ENCODE measurements around the gene EPHB6.

Gene EPHB6, protein sequence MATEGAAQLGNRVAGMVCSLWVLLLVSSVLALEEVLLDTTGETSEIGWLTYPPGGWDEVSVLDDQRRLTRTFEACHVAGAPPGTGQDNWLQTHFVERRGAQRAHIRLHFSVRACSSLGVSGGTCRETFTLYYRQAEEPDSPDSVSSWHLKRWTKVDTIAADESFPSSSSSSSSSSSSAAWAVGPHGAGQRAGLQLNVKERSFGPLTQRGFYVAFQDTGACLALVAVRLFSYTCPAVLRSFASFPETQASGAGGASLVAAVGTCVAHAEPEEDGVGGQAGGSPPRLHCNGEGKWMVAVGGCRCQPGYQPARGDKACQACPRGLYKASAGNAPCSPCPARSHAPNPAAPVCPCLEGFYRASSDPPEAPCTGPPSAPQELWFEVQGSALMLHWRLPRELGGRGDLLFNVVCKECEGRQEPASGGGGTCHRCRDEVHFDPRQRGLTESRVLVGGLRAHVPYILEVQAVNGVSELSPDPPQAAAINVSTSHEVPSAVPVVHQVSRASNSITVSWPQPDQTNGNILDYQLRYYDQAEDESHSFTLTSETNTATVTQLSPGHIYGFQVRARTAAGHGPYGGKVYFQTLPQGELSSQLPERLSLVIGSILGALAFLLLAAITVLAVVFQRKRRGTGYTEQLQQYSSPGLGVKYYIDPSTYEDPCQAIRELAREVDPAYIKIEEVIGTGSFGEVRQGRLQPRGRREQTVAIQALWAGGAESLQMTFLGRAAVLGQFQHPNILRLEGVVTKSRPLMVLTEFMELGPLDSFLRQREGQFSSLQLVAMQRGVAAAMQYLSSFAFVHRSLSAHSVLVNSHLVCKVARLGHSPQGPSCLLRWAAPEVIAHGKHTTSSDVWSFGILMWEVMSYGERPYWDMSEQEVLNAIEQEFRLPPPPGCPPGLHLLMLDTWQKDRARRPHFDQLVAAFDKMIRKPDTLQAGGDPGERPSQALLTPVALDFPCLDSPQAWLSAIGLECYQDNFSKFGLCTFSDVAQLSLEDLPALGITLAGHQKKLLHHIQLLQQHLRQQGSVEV

DNA sequence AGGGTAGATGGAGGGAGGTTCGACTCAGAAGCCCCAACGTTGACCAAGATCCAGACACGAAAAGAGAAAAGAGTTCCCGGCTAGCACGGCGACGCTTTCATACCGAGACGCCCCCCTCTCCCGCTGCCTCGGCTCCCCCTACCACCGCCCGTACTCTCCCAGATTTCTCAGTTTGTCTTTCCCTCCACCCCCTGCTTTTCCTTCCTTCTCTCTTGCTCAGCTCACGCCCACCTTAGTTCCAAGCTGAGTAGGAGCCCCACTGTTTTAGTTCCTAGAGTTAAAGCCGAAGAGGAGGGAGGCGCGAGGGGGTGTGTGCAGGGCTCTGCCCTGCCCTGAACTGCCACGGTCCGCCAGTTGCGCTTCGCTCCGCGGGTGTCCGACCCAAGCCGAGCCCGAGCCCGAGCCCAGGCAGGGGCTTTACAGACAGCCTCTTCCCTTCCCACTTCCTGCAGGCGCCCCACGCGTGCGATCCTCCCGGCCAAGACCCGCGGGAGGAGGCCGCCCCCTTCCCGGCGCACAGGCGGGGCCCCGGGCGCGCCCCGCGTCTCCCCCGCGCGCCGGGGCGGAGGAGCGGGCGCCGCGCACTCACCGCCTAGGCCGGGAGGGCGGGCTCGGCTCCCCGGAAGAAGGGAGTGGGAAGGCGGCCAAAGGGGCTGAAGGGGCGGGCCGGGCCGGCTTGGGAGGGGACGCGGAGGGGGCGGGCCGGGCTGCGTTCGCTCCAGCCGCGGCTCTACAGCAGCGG is at the start of gene EPHB6:
TSS of gene EPHB6 (plus strand) at position 705 of the 742 bp plus-strand sequence. CDS start 8,152 bp downstream, outside the sequence.
- peak in 9 of 14 donors; percentile 6 to 79 (median 57) for DNase-seq

DNA sequence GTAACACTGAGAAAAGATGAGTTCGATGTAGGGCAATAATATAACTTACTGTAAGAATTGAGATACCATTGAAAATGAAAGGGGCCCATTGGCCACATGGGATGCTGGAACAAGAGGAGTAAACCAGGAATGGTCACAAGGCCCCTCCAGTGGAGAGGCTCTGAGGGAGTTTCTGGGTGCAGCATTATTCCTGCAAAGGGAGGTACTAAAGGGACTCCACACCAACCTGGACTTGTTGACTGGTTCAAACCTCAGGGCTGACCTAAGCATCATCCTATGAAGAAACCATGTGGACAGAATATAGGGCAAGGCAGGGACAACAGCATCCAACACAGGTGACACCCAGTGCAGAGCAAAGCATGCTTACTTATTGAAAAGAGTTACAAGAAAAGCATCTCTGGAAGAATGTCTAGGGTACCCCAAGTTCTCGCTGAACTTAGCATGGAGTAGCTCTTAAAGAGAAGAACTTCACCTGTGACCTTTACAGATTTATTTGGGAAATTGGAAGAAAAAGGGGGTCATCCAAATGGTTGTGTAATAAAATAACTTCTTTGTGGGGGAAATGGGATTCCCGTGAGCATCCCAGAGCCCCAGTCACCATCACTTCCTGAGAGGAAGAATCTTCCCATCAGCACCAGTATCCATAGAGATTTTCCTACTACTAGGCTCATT is 49.4 kb upstream of the EPHB6 start:
- no peak for DNase-seq

DNA sequence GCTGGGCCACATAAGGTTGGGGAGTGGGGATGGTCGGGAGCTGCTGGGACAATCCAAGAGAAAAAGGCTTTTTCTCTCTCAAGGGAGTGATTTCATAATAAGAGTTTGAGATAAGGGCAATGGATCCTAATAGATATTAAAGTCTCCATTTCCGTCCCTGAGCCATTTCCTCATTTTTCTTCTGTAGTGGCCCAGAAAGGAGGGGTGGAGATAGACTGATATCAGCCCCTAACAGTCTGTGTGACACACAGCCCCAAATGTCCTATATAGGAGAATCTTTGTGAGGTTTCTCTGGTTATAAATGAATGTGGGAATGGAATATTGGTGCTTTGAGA is 48.9 kb upstream of the EPHB6 start:
- DNase-seq, result no peak

DNA sequence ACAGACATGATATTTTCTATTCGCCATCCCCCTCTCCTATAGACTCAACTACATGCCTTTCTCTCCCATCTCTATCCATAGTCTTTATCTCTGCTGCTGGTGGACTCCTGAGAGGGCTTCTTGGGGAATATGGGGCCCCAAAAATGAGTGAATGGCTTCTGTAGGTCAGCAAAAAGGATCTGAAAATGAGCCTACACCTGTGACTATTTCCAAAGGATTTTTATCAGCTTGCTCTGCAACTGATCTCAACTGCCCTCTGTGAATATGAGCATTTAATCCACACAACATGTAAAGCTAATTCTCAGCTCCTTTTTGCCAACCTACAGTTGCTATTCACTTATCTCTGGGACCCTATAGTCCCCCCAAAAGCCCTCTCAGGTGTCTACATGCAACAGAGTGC is 47.9 kb upstream of the EPHB6 start:
- DNase-seq, result no peak

DNA sequence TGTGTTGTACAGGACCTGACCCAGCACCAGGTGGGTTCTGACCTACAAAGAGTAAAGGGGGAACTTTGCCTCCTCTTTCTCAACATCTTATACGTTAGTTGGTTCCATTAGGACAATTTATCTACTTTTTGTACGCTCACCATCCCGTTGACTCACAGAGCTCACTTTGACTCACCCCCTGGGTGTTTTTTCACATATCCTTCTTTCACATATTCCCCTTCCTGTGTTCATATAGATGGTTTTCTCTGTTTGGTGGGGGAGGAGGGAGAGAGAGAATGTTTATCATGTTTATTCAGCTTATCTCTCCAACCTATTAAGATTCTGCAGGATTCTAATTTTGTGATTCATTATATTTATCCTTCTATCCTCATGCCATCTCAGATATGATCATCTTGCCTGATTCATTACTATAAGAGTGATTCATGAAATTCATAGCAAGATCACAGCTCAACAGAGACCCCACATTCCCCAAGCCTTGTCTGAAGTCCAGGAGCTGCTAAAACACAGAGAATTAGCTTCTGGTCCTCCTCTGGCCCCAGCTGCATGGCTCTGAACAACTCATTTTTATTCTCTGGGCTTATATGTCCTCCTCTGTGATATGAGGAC is 46.9 kb upstream of the EPHB6 start:
- no peak for DNase-seq

DNA sequence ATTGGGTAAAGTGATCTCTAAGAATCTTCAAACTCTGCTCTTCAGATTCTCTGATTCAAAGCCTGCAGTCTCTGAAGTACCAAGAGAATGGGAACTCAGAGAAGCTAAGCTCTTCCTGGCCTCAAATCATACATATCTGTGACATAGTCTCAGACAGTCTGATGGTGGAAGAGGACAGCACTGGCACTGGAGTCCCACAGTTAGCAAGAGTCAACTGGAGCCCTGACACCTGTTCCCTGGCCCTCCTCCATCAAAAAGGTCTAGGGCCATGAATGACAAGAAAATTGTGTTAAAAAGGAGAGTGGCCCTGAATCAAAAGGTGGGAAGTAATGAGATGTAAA is 46.4 kb upstream of the EPHB6 start:
- DNase-seq, result no peak

DNA sequence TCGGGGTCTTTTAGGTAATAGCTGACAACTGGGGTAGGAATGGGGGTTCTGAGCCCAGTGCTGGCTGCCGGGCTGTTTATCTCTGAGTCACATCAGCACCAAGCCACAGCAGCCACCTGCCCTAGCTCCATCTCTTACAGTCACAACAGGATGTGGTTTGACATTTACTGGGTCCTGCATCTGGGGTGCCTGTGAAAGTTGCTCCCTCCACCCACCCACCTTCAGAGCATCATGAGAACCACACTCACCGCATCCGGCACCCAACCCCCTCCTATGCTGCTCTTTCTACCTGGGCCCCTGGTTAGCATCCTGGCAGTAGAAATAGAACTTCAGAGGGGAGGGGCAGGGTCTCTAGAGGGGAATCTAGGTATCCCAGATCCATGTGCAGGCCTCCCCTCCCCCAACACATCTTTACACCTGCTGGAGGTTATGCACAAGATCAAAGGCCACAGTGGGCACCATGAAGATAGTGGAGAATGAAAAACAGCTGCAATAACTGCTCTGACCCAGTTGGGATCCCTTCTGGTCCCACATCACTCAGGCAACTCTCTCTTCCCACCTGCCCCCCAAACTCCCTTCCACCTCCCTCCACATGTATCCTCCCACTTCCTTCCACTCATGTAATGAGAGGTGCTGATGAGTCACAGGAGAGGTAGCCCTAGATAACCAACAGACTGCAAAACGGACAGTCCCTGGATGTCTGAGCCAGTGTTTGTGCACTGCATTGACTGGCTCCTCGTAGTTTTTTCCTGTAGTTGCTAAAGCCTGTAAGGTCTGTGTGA is 45.9 kb upstream of the EPHB6 start:
- no peak for DNase-seq

DNA sequence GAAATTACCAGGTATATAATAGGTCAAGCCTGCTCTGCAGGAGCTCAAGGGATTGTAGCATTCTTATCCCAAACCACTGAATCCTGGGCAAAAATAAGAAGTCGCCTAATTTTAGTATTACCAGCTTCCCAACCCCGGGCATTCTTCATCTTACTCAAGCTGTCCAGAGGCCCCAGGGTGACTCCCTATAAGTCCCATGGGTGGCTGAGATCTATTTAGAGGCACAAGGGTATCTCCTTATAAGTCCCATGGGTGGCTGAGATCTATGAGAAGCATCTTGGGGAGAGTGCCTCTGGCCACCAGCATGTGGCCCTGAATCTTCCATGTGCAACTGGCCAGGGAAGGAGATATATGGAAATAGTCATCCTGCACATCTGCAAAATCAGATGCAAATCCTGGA is 45.2 kb upstream of the EPHB6 start:
- no peak for DNase-seq

DNA sequence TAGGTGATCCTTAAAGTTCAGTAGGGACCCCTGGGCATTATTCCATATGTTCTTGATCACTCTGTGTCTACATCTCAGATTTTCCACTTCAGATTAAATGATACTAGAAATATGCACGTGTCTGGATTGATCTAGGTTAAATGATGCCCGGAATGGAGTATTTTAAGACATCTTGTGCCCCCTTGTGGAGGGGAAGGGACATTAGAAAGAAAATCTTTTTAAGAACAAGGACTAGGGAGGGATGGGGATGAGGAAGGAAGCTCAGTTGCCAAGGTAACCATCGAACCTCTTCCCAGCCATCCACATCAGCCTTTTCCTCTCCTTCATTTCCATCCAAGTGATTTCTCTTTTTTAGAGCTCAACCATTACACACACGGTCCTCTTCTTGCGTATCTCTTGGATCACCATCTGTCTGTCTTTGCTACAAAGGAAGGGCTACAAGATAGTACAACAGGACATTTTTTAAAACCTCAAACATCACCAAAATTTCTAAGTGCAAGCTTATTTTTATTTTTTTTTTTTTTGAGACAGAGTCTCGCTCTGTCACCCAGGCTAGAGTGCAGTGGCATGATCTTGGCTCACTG is 43.6 kb upstream of the EPHB6 start:
- DNase-seq, result peak in 1 of 14 donors; percentile 7

DNA sequence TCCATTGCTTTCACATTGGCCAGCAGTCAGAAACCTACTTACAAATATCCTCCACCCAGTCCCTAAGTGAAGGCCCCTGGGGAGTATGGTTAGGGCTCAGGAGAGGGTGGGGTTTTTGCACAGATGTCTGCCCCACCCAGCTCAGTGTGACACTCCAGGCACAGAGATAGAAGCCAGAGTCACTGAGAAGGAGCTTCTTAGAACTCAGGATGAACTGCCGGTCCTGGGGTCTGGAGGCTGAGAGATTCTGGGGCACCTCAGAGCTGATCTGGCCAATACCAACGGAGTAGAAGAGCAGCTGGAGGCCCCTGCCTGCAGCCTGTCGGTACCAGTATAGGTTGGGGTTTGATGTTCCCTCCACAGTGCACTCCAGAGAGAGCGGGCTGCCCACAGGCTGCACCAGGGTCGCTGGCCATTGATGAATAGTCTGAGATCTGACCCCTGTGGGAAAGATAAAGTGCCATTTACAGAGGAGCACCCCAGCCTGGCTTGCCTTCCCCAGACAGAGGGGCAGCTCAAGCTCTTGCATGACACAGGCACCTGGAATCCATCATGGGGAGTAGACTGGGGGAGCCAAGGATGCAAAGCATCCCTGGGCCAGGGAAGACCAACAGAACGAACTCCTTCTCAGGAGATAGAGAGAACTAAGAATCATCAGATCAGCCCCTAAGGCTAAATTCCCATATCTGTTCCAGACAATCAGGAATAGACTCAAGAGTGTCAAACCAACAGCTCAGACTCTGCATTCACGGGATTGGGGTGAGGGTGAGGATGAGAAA is 42.2 kb upstream of the EPHB6 start:
- DNase-seq, result no peak

DNA sequence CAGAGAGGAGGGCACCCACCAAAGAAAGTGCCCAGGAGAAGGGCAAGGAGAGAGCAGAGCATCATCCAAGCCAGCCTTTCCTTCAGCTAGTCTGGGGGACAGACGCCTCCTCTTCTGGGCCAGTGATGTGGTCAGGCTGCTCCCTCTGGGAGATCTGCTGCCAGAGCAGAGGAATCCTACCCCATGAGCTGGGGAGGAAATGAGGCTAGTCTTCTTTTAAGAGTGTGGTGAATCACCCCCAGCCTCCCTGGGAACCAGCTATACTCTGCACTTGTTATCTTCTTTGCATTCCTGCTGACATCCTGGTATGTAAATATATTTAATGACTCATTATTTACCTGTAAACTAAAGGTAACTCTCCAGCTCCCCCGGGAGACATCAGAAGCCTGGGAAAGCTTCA is 41.6 kb upstream of the EPHB6 start:
- DNase-seq, result no peak

DNA sequence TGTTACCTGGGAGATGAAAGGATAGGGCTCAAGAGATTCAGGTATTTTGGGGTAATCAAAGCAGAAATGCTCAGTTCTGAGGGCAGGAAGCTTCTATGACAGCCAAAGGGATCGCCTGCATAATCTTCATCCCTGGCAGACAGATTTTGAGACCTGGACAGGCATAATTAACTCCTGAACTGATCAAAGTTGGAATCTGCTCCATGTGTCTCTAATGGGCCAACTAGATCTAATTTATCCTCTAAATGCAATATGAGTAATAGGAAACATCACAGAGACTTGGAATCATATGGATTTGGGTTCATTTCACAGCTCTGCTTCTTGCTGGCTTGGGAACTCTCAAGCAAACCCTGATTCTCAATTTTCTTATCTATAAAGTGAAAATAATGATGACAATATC is 41.2 kb upstream of the EPHB6 start:
- no peak for DNase-seq

DNA sequence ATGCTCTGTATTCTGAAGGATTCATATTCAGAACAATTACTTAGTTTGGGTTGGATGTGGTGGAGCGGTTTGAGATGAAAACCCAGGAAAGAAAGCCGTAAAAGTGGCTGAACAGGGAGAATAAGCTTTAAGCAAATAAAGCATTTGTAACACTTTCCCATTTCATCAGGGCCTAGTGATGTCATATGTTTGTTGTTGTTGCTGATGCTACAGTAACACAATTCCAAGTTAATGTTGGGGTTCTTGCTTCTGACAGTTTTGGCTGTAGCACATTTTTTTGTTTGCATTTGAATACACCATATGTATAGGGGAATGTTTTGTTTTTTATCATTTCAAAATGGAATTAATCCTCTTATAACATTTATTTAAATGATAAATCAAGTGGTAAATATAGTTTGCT is 40.4 kb upstream of the EPHB6 start:
- DNase-seq, result no peak

DNA sequence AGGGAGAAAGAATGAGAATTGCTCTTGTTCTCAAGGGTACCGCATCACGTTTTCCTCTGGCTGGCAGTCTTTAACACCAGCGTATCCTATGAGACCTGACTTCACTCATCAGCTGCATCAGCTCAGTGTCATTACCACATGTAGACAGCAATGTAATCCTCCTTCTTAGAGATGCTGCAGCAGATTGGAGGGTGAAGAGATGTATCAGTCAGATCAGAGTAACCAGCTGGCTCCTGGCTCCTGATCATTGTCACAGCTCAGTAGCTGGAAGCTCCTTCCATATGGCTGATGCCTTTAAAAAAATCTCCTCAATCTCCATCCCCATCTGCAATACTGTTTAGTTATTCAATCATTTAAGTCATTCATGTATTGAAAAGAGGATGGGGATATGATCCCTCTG is 39.7 kb upstream of the EPHB6 start:
- DNase-seq, result no peak

DNA sequence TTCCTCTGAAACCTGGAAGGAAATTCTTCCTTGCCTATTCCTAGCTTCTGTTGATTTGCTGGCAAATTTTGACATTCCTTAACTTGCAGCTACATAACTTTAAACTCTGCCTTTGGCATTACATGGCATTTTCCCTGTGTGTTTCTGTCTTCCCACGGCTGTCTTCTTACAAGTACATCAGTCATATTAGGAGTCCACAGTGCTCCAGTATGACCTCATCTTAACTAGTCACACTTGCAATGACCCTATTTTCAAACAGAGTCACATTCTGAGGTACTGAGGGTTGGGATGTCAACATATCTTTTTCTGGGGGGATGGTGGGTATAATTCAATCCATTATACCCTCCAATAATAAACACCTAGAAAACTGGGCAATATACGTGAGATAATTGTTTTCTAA is 37.4 kb upstream of the EPHB6 start:
- no peak for DNase-seq

DNA sequence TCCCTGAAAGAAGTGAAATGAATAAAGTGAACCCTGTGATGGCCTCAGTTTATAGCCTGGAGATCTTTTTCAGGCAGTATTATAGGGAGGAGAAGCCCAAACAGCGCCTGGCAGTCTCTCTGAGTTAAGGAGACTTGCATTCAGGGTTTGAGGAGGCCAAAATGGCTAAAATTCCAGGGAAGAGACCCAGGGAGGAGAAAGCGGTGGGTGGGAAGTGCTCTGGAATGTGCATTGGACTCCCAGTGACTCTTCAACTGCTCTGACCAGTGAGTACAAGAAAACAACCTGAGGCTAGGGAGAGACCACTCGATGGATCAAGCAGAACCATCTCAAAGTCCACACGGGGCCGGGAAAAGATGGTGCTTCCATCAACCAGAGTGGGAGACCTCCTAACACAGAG is 35.3 kb upstream of the EPHB6 start:
- no peak for DNase-seq

DNA sequence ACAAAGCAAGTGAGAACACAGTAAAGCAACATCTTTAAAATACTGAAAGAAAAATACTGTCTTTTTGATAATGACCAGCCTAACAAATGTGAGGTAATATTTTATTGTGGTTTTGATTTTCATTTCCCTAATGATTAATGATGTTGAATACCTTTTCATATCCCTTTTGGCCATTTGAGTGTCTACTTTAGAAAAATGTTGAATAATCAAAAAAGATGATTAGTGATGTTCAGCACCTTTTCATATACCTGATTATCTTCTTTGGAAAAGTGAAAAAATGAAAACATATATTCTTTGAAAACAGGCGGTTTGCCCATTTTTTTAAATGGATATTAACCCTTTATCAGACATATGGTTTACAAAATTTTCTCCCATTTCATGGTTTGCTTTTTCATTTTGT is 32.2 kb upstream of the EPHB6 start:
- no peak for DNase-seq

DNA sequence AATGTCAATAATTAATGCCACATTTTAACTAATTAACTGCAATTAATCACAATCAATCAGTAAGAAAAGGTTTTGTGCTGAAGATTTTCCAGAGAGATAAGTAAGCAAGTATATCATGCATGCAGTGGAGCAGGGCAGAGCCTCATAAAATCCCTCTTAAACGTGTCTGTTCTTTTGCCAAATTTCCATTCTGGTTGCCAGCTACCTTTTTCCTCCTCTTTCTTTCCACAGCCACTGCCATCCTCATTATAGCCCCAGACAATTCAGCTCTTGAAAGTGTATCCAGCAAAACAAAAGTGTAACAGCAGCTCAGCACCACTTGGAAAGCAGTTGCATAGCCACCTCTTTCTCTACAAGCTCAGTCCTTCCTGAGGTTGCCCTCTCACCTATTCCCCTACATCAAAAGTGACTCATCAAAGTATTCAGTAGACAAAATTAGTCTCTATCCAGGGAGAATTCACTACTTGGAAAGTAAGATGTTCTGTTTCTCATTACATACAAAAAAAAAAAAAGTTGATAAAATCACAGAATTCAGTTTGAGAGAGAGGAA is 26.9 kb upstream of the EPHB6 start:
- DNase-seq, result no peak

DNA sequence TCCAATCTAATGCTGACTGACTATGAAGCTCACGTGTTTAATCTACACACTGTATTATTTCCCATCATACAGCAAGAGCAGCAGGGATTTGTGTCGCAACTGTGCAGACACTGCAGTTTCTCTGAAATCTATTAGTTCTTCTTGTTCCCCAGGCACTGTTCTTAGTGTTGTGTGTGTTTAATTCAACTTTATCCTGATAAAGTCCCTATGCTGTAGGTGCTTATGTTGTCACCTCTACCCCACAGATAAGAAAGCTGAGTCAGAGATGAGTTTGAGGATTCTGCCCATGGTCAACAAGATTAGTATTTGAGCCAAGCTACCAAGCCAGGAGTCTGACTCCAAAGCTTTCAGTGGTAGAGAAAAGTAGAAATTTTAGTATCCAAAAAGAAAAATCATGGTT is 22.5 kb upstream of the EPHB6 start:
- DNase-seq, result no peak
